ENCODE data around the gene CCNT2.
A peak's percentile ranks its signal among the peaks of the same experiment; 100 is the strongest.
"Not testable (repeated sequence)": the region's sequence is repeated elsewhere in the genome, so short reads cannot be mapped to it uniquely, and the experiment has no call there.

CCNT2 gene

GRCh38 chr2:134976074-134976702, 57.6 kb downstream of the CCNT2 start:
- DNase-seq (ENCODE audit: low spot score): no peak

DNA sequence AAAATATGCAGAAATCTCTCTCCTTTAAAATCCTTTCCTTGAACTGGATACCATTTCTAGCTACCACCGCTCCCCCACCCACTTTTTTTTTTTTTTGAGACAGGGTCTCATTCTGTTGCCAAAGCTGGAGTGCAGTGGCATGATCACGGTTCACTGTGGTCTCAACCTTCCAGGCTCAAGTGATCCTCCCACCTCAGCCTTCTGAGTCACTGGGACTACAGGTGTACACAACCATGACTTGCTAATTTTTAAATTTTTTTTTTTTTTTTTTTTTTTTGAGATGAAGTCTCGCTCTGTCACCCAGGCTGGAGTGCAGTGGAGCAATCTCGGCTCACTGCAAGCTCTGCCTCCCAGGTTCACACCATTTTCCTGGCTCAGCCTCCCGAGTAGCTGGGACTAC, 58.5 kb downstream of the CCNT2 start:
- DNase-seq (ENCODE audit: low spot score): not testable (repeated sequence)

GRCh38 chr2:134979221-134979620, 60.6 kb downstream of the CCNT2 start:
- no peak for DNase-seq (ENCODE audit: low spot score)

DNA sequence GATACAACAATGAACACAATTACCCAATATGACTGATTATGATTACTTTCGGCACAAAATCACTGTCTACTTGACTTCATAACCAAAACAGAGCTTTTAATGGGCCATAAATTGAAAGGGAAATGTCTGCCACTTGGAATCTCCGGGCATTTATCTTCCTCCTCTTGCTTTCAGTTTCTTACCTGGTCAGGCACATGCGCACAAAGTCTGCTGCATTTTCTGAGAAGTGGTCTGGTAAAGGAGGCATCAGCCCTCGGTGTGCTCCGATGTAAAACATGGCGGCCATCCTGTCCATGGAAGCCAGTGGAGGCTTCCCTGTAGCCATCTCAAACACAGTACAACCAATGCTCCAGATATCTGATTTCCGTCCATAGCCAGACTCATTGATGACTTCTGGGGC, 62.0 kb downstream of the CCNT2 start:
- DNase-seq (ENCODE audit: low spot score): no peak

DNA sequence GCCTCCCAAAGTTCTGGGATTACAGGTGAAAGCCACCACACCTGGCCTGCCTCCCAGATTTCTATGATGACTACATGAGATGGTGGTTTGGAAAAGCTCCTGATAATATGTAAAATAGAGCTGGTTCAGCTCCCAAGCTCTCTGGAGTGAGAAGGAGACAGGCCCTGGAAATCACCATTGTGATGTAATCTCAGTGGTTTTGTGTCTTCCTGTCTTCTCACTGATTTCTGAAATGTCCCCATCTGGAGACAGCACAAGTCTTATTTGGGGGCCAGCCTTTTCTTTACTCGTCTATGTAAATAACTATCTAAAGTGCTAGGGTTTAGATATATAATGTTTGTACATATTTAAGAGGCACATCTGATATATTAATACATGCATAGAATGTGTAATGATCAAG, 64.0 kb downstream of the CCNT2 start:
- no peak for DNase-seq (ENCODE audit: low spot score)

DNA sequence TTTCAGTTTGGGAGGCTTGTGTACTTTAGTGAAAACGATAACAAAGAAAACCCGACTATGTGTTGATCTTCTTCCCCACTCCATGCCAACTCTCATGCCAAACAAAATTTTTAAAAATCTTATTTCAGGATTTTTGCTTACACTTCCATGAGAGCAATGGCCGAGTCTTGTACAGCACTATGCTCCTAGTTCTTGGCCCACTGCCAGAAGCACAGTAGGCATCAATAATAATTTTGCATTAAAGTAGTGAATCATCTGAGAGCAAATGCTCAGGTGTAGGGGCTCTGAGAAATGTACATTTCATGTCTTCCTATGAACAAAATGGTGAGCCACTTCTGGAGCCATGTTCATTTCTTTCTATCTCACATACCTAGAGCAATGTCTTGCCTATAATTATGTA, 66.4 kb downstream of the CCNT2 start:
- DNase-seq (ENCODE audit: low spot score): no peak

DNA sequence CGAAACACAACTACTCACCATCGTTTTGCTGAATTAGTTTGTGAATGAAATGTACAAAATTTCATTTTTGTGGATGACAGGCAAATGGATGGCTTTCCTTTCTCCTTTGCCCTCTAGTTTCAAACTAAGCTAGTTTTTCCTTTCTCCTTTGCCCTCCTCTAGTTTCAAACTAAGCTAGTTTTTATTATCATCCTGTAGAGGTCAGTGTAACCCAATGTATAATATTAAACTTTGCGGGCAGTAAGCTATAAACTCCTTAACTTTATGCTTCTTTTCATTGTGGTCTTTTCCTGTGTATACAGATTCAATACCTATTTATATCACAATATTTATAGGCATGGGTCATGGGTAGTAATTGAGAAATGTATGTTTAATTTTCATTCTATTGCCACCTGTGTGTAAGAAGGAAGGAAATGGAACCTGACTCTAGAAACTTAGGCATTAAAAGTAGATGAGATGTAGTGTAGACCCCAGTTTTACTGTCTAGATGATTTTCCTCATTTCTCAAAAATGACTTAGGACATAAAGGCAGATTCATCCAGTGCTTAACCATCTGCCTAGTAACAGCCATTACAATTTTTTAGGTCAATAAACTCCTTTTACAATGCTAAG, 70.5 kb downstream of the CCNT2 start:
- DNase-seq (ENCODE audit: low spot score): peak; percentile 18

- no peak for DNase-seq (ENCODE audit: low spot score)
Measured at GRCh38 chr2:134999521-134999920, 80.9 kb downstream of the CCNT2 start.

DNA sequence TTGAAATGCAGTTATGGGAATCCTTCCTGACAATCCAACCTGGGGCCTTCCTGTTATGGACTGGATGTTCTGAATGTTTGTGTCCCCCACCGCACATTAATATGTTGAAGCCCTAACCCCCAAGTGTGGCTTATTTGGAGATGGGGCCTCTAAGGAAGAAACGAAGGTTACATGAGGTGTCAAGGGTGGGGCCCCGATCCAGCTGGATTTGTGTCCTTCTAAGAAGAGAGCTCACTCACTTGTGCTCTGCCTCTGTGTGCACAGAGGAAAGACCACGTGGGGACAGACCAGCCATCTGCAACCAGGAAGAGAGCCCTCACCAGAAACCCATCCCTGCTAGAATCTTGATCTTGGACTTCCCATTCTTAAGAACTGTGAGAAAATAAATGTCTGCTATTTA, 84.2 kb downstream of the CCNT2 start:
- no peak for DNase-seq (ENCODE audit: low spot score)

GRCh38 chr2:135004005-135004746, 85.6 kb downstream of the CCNT2 start:
- DNase-seq (ENCODE audit: low spot score): peak; percentile 84

- no peak for DNase-seq (ENCODE audit: low spot score)
Measured at GRCh38 chr2:135005753-135006152, 87.1 kb downstream of the CCNT2 start.

Data from Ammon's horn (tissue), 1 donor.